DOHH2 (cell line): ENCODE data around the gene TSGA10.

Experiments
- H3F3A ChIP-seq: fragments of 200-600 bp; sonication (generic), shearing (Covaris generic); 2 replicates; pipeline ENCODE4 v1.6.0; 2016; ENCODE audit warnings: antibody characterized with exemption, mild to moderate bottlenecking; ENCODE audit not compliant: control insufficient read depth, insufficient read depth
- H3K27ac ChIP-seq: fragments of 200-600 bp; sonication (generic); 2 replicates; pipeline ENCODE4 v1.5.1; 2014; ENCODE audit warnings: low read depth, mild to moderate bottlenecking, low read length, moderate library complexity
- H3K27me3 ChIP-seq: fragments of 200-600 bp; sonication (generic); 2 replicates; pipeline ENCODE4 v1.6.1; 2014; ENCODE audit warnings: mild to moderate bottlenecking, low read length, mixed read lengths; ENCODE audit not compliant: control insufficient read depth
- H3K36me3 ChIP-seq: fragments of 200-600 bp; sonication (generic); 2 replicates; pipeline ENCODE4 v1.6.1; 2014; ENCODE audit warnings: mild to moderate bottlenecking, low read length, moderate library complexity, mixed read lengths; ENCODE audit not compliant: control insufficient read depth
- H3K4me1 ChIP-seq: fragments of 200-600 bp; sonication (generic); 2 replicates; pipeline ENCODE4 v1.6.1; 2014; ENCODE audit warnings: mild to moderate bottlenecking, low read length, mixed read lengths; ENCODE audit not compliant: control insufficient read depth
- H3K4me2 ChIP-seq: fragments of 200-600 bp; sonication (generic); 2 replicates; pipeline ENCODE4 v1.6.0; 2014; ENCODE audit warnings: mild to moderate bottlenecking, low read length, moderate library complexity
- H3K4me3 ChIP-seq: fragments of 200-600 bp; sonication (generic); 2 replicates; pipeline ENCODE4 v1.5.1; 2014; ENCODE audit warnings: mild to moderate bottlenecking, low read length, mixed read lengths
- H3K79me2 ChIP-seq: fragments of 200-600 bp; sonication (generic); 2 replicates; pipeline ENCODE4 v1.6.1; 2014; ENCODE audit warnings: mild to moderate bottlenecking, low read length, mixed read lengths; ENCODE audit not compliant: control insufficient read depth
- H3K9me2 ChIP-seq: fragments of 200-600 bp; sonication (generic); replicated peaks from 2 replicates; pipeline ENCODE4 v1.6.1; 2014; ENCODE audit warnings: mild to moderate bottlenecking, low read length, mixed read lengths; ENCODE audit not compliant: control insufficient read depth
- H3K9me3 ChIP-seq: fragments of 200-600 bp; sonication (generic); 2 replicates; pipeline ENCODE4 v1.6.1; 2014; ENCODE audit warnings: antibody characterized with exemption, low read length, mixed read lengths; ENCODE audit not compliant: control insufficient read depth, insufficient read depth
- H4K20me1 ChIP-seq: fragments of 200-600 bp; sonication (generic); 2 replicates; pipeline ENCODE4 v1.6.0; 2014; ENCODE audit warnings: low read depth, mild to moderate bottlenecking, antibody characterized with exemption, low read length, moderate library complexity; ENCODE audit not compliant: control insufficient read depth, insufficient read depth
- EZH2phosphoT487 ChIP-seq: fragments of 200-600 bp; sonication (generic); IDR thresholded peaks from 2 replicates; pipeline ENCODE4 v1.6.1; 2017; ENCODE audit warnings: borderline replicate concordance, mild to moderate bottlenecking, antibody characterized with exemption, low read length, moderate library complexity, mixed read lengths
- TF ChIP-seq, protein P1 (sequence below): fragments of 200-600 bp; sonication (generic); IDR thresholded peaks from one replicate; pipeline ENCODE4 v1.5.1; 2014; ENCODE audit warnings: antibody characterized with exemption, mild to moderate bottlenecking, low read depth, low read length; ENCODE audit not compliant: poor library complexity, severe bottlenecking

The TSGA10 gene

DNA sequence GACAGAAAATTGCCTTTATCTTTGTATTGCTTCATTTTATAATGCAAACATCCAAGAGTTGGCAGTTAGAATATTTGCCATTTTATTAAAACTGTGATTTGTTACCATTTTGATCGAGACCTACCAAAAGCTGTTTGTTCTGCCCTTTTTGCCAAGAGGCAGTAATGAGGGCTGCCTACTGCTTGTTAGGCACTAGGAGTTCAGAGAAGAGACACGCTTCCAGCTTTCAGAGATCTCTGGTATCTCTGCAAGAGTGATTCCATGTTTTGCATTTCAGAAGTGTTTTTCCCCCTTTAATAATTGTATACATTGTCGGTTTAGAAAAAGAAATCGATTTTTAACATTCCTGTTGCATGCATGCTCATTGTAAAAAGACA, 26.9 kb upstream of the TSGA10 start:
- H4K20me1 ChIP-seq = peaks cover 6% of the 10 kb centered on the region; the same call in 1 of the 2 replicates
- H3F3A ChIP-seq = no peaks in the 10 kb centered on the region
- H3K4me1 ChIP-seq = peaks cover 30% of the 10 kb centered on the region
- no peaks in the 10 kb centered on the region for H3K9me2 ChIP-seq
- H3K27me3 ChIP-seq = no peaks in the 10 kb centered on the region
- peaks cover 100% of the 10 kb centered on the region for H3K79me2 ChIP-seq
- 0 out of 2 replicates have a peak overlapping the region, but pooled peaks have one; percentile 16 for H3K27ac ChIP-seq
- peaks cover 19% of the 10 kb centered on the region for H3K36me3 ChIP-seq
- no peak for TF ChIP-seq EZH2phosphoT487
- H3K4me3 ChIP-seq = peak overlapping the region; percentile 99
- H3K4me2 ChIP-seq = peak overlapping the region; percentile 80
- no peaks in the 10 kb centered on the region for H3K9me3 ChIP-seq

DNA sequence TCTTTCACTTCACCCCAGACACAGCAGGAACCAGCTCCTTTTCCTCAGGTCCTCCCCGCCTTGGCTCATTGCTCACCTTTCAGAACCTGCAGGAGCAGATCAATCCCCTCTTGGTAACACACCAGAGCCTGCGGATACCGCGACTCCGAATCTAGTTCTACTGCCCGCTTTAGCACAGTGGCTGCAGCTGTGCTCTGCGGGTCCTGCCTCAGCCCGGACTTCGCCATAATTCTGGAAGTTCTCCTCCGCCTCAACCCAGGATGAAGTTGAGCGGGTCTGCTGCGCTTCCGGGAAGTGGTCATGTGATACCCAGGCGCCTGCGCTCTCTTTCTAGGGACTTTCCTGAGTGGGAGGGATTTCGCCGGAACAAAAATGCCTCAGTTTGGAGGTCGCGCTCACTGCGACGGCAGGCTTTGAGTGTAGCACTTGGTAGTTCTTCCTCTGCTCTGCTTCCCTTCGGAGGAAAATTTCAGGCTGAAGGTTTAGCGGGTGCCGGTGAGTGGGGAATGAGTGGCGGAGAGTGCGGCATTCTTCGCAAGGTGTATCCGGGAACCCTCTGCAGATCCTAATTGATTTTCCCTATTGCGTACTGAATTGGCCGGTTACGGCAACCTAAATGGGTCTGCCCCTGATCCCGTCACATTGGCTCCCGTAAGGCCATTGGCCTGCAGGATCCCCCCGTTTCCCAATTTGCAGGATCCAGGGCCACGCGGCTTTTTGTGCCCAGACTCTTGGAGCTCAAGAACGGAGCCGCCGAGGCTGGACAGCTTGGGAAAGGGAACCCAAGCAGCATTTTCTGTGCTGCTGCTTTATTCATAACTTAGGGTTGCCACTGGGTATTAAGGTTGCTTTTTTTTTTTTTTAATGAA, 26.2 kb upstream of the TSGA10 start, which contains the start of the genes MITD1 and MRPL30:
MITD1 (minus strand) TSS at position 304 of the 869 bp plus-strand sequence; CDS start at position 227, 77 bp downstream.
MRPL30 (plus strand) TSS at position 430 of the 869 bp plus-strand sequence. CDS start 5,020 bp downstream, outside the sequence.
- no peaks in the 10 kb centered on the region for H3F3A ChIP-seq
- no peaks in the 10 kb centered on the region for H3K9me2 ChIP-seq
- H3K27me3 ChIP-seq = no peaks in the 10 kb centered on the region
- peak within 1 kb of the TSS; percentile 99 for H3K4me3 ChIP-seq
- H3K9me3 ChIP-seq = no peaks in the 10 kb centered on the region
- peaks cover 6% of the 10 kb centered on the region; the same call in 1 of the 2 replicates for H4K20me1 ChIP-seq
- H3K79me2 ChIP-seq = peaks cover 95% of the 10 kb centered on the region
- TF ChIP-seq, protein P1, sequence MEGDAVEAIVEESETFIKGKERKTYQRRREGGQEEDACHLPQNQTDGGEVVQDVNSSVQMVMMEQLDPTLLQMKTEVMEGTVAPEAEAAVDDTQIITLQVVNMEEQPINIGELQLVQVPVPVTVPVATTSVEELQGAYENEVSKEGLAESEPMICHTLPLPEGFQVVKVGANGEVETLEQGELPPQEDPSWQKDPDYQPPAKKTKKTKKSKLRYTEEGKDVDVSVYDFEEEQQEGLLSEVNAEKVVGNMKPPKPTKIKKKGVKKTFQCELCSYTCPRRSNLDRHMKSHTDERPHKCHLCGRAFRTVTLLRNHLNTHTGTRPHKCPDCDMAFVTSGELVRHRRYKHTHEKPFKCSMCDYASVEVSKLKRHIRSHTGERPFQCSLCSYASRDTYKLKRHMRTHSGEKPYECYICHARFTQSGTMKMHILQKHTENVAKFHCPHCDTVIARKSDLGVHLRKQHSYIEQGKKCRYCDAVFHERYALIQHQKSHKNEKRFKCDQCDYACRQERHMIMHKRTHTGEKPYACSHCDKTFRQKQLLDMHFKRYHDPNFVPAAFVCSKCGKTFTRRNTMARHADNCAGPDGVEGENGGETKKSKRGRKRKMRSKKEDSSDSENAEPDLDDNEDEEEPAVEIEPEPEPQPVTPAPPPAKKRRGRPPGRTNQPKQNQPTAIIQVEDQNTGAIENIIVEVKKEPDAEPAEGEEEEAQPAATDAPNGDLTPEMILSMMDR = no peak
- no peak for TF ChIP-seq EZH2phosphoT487
- H3K4me2 ChIP-seq = peak within 1 kb of the TSS; percentile 80
- peaks cover 30% of the 10 kb centered on the region for H3K4me1 ChIP-seq
- H3K36me3 ChIP-seq = peaks cover 19% of the 10 kb centered on the region
- peak within 1 kb of the TSS; percentile 16; the same call in 1 of the 2 replicates for H3K27ac ChIP-seq

DNA sequence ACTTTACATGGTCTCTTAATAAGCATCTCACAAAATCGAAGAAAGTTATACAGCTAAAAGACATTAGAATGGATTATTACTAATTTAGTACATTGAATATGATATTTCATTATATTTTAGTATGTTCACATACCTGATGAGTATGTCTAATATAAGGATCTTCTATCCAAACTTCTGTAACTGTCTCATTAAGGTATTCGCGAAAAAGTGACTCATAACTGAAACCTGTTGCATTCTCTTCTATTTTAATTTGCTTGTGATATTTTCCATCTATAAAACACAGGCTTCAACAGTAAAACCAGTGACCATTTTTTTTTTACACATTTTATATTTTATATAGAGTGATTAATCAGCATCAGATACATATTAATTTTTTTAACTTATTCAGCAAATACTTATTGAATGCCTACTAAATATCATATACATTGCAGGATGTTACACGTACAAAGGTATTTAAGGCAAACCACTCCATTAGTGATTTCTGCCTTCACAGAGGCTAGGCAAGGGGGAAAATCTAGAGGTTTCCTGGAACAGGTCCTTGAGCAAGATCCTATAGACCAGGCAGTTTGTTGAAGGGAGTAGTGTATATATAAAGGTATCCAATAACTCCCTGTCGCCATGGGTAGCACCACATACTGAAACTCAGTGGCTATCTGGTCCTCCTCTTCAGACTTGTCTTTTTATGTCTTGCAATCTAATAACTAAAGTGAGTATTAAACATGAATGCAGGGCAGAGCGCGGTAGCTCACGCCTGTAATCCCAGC, 16.8 kb upstream of the TSGA10 start:
- no peaks in the 10 kb centered on the region for H4K20me1 ChIP-seq
- no peaks in the 10 kb centered on the region for H3K4me1 ChIP-seq
- TF ChIP-seq, protein P1 = no peak
- no peak for TF ChIP-seq EZH2phosphoT487
- no peak overlapping the region for H3K27ac ChIP-seq
- no peaks in the 10 kb centered on the region for H3K9me3 ChIP-seq
- no peak overlapping the region for H3K4me2 ChIP-seq
- H3K79me2 ChIP-seq = peaks cover 7% of the 10 kb centered on the region
- no peaks in the 10 kb centered on the region for H3K9me2 ChIP-seq
- H3K4me3 ChIP-seq = no peak overlapping the region
- no peaks in the 10 kb centered on the region for H3K27me3 ChIP-seq
- H3K36me3 ChIP-seq = peaks cover 50% of the 10 kb centered on the region
- H3F3A ChIP-seq = no peaks in the 10 kb centered on the region
